HG02938 (cell line): ENCODE measurements around the gene CCDC3.

Experiments
- ATAC-seq: cut with Tn5 transposase; IDR thresholded peaks from one replicate; pipeline ENCODE4 v1.9.1; 2021; ENCODE audit warnings: mild to moderate bottlenecking, moderate library complexity; ENCODE audit not compliant: unreplicated experiment

Gene CCDC3

DNA sequence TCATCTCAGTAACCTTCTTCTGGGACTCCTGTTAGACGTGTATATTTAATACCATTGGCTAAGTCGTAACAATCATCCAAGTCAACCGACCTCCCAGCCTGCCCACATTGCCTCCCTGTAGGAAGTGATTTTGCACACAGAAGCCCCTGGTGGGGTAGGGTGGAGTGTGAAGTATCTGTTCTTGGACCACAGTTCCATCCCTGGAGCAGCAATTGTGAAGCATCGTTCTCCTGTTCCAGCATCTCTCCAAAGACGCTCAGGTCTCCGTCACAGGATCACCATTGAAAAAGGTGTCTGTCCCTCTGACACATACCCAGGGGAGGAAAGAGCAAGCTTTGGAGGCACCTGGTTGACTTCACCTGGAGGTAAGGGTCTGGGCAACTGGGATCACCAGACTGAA is 72.9 kb downstream of the CCDC3 start:
- no peak for ATAC-seq

DNA sequence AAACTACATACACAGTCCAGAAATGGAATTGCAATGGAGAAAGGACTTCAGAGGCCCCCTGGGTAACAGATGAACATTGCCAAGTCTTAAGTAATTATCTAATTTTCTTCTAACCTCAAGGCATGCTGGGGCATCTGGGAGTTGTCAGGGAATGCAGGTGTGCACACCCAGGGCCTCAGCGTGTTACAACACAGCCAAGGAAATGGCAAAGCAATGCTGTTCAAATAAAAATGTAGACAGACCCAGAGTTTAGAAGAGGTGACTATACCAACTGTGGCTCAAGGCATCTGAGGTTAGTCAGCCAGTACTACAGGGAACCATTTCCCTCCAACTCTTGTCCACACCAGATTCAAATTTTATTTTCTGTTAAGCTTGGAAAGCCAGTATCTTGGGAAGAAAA is 73.6 kb downstream of the CCDC3 start:
- ATAC-seq, result no peak

DNA sequence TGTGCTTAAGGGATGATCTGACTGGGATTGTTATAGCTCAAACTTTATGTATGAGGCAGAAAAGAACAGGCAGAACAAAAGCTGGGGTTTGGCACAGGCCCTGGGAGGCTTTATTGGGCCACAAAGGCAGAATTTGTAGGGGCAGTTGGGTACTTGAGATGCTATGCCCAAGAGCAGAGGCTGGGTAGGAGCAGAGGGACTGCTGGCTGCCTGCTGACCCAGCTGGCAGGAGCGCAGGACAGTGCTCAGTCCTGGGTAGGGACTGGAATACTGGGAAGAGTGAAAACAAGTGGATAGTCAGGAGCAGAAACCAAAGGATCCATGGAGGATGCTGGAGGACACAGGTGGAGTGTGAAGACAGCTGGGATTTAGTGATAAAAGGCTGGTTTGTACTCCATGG is 75.7 kb downstream of the CCDC3 start:
- ATAC-seq, result no peak

DNA sequence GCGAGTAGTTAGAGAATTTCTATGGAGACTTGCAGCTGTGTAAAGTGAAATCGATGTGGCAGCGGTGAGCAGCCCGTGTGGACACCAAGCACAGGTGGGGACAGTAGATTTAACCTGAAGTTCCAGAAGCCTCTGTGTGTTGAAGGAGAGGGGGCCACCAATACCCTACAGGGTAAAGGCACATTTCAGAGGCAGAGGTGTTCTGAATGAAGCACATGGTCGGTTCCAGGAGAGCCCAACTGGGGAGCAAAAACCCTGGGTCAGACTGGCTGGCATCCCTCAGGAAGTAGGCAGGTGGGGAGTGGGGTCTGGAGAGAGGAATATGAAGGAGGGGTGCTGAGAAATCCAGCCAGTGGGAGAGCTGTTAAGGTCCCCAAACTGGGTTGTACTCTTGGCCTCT is 76.6 kb downstream of the CCDC3 start:
- no peak for ATAC-seq

DNA sequence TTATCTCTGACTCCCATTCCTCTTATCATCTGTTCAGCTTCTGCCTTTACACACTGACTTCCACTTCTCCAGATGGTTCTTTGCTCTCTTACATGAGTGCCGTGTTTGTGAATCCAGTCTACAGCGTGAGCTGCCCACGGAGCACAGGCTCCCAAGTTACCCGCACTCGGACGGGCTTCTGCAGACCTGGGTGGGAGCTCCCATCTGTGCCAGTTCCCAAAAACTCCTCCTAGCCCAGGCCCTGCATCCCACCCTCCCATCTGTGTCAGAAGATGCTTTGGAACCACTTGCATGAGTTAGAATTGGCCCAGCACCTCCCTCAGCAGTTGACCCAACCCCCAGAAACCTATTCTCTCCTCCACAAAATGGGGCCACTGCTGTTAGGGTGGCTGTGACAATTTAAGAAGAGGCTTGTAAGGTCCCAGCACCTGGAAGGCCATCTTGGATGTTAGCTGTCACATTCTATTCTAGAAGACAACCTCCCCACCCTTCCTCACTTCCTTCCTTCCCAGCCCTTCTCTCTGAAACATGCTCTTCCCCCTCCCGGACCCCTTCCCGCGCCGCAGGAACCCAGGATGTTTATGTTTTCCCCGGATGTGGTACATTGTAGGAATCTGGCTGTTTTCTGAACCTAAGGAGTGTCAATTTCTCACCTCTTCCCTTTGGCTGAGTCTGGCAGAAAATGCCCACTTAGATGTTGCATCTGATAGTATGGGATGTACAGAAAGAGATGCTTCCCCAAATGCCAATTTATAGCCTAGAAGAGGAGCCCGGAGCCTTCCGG is 79.2 kb downstream of the CCDC3 start:
- no peak for ATAC-seq

DNA sequence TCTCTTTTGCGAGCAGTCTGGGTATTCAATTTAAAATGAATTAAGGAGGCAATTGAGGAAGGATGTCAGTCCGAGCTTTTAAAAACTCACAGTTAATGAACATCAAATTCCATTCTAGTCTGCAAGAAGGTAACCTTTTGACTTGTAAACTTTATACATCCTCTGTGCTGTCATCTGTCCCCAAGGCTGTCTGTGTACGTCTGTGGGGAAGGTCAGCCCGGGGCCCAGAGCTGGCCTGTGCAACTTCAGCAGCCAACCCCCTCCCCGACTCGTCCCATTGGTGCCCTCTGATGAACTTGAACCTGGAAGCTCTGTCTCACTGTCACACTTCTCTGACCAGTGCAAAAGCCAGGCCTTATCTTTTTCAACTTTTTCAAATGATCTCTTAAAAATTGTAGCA is 80.3 kb downstream of the CCDC3 start:
- ATAC-seq, result no peak

DNA sequence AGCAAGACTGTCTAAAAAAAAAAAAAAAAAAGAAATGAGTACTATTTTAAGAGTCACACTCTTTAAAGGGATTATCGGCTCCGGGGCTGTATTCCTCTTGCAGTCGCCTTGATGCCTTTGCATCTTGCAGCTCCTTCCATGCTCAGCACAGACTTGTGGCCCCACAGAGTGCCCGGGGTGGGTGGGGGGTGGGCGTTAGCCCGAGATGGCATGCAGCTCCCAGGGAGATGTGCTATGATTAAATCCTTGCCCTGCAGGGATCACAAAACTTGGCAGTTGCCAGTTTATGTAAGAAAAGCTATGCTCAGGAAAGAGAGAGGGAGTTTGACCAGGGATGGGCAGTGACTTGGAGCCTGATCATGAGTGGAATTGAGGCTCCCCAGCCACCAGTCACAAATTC is 81.9 kb downstream of the CCDC3 start:
- no peak for ATAC-seq

DNA sequence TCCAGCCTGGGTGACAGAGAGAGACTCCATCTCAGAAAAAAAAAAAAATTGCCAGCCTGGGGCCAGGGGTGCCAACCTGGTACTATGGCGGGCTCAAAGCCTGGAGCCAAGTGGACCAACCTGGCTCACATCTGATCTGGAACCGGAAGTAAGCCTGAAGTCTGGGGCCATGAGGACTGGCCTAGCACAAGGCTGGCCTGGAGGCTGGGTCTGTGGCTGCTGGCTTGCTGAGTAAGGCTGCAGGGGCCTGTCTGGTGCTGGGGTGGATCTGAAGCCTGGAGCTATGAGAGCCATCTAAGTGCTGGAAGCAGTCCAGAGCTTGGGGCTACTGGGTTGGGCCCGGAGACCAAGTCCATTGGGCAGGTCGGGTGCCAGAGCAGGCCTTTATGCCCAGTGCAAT is 84.9 kb downstream of the CCDC3 start:
- no peak for ATAC-seq

DNA sequence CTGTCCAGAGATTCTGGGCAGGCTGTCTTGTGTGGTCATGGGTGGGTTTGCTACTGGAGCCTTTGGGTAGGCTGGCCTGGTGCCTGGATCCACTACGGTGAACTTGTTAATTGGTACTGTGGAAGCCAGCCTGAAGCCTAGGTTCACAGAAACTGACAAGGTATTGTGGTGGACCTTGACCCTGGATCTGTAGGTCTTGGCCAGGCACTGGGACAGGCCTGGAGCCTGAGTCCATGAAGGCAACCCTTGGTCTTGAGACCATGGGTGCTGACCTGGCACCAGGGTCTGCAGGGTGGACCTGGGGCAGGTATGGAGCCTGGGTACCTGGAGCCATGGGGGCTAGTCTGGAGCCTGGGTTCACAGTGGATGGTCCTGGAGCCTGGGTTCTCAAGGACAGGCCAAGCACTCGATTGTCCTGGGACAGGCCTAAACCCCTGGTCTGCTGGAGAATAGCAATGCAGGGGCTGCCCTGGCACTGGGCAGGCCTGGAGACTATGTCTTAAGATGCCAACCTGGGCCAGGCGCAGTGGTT is 85.8 kb downstream of the CCDC3 start:
- ATAC-seq, result no peak

DNA sequence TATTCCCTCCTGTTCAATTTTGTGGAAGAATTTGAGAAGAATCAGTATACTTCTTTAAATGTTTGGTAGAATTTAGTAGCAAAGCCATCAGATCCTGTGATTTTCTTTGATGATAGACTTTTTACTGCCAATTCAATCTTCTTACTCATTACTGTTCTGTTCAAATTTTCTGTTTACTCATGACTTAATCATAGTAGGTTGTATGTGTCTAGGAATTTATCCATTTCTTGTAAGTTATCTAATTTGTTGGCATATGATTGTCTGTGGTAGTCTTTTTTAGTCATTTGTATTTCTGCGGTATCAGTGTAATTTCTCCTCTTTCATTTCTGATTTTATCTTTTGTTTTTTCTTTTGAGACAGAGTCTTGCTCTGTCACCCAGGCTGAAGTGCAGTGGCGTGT is 87.4 kb downstream of the CCDC3 start:
- no peak for ATAC-seq

DNA sequence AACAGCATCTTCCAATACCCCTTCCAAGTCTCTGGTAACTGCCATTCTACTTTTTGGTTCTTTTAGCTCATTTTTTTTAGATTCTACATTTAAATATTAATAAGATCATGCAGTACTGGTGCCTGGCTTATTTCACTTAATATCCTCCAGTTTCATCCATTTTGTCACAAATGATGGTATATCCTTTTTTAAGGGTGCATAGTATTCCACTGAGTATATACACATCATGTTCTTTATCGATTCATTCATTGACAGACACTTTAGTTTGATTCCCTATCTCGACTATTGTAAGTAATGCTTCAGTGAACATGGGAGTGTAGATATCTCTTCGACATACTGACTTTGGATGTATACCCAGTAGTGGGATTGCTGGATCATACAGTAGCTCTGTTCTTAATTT is 89.7 kb downstream of the CCDC3 start:
- ATAC-seq, result no peak

DNA sequence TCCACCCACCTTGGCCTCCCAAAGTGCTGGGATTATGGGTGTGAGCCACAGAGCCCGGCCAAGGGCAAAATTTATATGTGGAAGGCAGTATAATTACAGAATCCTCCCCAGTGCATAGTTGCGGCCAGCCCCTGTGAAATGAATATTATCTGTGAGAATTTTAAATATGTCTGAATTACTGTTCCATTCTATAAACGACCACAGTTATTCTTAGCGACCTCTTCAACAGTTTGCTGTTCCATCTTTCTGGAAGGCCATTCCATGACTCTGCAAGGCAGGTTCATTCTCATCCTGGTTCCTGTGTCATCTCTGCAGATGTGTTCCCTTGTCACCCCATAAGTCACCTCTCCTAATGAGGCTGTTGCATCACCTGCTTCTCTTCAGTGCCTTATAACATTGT is 90.7 kb downstream of the CCDC3 start:
- no peak for ATAC-seq

DNA sequence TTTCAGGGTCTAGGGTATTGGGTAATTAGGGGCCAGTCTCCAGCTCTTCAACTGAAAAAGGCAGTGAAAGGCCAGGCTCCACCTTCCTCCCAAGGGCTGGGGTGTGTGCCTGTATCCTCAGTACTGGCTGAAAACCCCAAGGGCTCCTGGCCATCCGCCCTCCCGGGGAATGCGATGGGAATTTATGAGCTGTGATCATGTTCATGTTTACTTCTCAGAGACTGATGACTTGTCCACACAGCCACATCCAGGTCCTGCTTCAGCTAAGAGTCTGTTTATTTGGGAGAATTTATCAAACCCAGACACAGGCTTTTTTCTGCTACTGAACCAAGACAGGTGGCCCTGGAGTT is 91.7 kb downstream of the CCDC3 start:
- no peak for ATAC-seq

DNA sequence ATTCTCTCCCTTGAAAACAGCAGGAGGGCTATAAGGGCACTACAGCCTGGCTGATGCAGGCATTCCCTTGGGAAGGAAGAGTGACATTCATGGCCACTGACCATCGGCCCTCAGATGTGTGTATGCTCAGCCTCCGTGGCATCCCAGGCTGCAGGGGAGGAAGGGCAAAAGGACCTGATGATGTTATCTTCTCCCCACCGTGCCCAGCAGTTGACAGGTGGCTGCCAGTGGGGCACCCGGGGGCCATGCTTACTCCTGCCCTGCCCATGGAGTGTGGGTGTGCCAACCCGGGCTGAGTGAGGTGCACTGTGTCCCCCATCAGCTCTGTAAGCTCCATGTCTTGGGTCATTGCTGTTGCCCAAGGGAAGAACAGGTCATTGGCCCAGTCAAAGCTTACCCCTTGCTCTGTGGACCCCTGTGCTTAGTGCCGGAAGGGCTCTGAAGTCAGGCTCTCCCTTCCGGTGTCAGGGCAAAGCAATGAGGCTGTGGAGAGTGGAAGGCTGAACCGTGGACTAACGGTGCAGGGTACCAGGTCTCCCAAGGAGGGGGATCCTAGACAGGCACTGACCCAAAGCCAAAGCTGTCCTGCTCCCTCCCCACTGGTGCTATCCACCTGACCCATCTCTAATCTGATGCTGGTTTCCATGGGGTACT is 92.2 kb downstream of the CCDC3 start:
- no peak for ATAC-seq

DNA sequence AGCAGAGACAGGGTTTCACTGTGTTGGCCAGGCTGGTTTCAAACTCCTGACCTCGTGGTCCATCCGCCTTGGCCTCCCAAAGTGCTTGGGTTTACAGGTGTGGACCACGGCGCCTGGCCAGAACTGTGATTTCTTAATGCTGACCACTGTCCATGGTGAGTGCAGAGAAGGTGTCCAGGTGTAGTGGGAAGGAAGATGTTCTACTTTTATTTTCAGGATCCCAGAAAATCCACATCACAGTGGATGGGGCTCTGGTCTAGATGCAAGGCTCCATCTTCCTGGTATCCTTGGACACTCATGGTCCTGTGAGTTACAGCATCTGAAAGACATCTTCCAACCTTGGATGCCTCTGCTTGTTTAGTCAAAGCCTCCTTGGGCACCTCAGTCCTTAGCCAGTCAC is 92.7 kb downstream of the CCDC3 start:
- no peak for ATAC-seq

DNA sequence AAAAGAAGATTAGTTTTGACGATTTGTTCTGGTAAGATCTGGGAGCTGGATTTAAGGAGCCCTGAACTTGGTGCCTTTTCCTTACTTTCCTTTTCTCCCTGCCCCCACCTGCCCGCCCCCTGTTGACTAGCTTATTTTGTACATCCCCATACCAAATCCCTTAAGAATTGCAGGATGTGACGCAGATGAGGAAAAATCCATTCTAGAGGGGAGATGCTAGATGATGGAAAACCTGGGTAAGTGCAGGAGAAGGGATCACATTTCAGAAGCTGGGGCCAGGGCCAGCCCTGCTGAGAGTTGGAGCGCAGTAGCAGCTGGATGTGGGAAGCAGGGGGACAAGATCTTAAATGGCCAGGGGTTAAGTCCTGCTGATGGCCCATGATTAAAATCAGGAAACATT is 93.9 kb downstream of the CCDC3 start:
- no peak for ATAC-seq

DNA sequence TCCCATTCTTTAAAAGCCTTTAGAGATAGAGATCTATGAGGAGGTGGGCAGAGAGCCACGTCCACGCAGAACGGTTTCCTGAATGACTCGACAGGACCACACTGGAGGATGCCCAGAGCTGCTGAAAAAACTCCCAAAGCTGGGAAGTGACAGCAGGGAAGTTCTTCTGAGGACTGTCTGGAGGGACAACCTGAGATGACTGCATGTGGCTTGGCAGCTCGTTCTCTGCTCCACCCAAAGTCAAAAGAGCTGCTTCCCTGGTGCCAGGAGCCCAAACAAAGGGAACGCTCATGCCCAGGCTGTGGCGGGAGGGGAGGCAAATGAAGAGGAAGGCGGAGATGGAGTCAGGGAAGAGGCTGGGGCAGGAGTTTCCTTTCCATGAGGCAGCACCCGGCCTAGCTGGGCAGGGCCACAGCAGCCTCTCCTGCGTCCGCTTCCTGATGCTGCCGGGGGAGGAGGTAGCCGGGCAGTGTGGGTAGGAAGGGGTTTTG is 95.4 kb downstream of the CCDC3 start:
- no peak for ATAC-seq

DNA sequence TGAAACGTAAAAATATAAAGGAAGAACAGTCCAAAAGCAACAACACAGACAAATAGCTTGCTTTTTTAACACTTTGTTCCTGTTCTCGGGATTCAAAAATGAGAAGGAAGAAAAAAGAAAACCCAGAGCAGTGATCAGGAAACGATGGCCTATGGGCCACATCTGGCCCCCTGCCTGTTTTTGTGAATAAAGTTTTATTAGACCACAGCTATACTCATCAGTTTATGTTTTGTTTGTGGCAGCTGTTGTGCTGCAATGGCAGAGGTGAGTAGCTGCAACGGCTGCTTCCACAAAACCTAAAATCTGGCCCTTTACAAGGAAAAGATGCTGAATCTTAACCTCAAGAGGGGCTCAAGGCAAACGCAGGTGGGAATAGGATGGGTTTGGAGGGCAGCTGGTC is 96.4 kb downstream of the CCDC3 start:
- no peak for ATAC-seq

DNA sequence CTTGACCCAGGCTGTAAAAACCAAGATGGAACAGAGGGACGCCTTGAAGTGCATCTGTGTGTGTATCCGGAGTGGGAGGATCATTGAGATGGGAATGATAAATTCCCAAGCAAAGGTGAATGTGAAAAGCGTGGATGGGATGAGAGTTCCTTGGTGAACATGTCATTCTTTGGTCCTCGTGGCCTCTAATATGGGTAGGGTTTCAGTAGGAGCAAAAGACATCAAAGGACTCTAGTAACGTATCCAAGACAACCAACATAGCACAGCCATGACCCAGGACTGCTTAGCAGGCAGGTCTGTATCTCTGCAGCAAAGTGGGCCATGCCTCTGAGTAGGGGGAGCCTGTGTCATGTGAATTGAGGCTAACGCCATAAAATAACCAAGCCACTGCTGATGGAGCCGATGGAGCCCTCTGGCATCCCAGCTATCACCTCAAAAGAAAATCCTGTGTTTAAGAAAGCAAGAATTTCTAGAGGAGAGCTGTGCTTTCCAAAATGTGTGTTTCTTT is 98.6 kb downstream of the CCDC3 start:
- ATAC-seq, result no peak

DNA sequence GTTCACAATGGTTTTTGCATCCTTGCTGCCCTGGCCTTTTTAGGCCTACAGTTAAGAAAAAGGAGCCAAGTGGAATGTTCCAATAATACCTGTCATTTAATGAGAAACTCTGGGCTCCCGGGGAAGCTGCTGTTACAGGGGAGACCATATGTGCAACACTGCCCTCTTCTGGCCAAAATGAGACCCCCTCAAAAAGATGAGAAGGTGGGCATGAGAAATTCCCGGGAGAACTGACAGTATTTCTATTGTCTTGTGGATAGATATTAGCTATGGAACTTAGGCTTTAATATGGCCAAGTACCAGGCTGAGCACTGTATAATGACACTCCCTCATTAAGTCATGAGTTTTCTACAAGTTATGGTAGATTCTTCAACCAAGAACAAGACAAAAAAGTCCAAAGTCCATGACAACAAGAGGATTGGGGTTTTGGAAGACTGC is 99.4 kb downstream of the CCDC3 start:
- no peak for ATAC-seq

DNA sequence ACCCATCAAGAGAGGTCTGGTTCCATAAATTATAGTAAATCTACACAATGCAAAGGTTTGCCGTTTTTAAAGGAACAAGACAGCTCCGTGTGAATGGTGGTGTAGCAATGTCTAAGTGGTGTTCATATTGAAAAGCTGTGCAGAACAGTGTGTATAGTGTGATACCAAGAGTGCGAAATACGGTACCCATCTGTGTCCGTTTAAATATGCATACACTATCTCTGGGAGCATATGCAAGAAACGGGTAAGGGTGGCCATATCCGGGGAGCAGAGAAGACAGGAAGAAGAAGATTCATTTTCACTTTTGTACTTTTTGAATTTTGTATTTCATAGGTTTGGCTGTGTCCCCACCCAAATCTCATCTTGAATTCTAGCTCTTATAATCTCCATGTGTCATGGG is 102.0 kb downstream of the CCDC3 start:
- no peak for ATAC-seq

DNA sequence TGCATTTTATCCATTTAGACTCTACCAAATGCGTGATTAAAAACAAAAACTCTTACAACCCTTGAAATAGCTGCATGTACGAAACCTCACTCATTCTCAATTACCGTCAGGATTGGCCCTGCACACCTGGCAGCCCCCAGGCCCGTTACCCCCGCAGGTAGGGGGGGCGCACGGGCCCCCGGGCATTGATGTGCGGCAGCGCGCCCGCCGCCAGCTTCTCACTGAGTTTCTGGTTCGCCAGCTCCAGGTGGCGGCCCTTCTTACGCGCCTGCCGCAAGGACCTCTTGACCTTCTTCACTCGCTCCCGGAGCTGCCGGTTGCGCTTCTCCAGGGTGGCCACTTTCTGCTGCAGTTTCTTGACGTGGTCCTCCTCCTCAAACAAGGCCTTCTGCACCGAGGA is 103.2 kb downstream of the CCDC3 start:
- ATAC-seq, result no peak
